Activated CD8-positive, alpha-beta memory T cell treated with anti-CD3 and anti-CD28 coated beads, Interleukin-2, amount 50 U/mL, for 4 hours (primary cell): ENCODE data around the gene TMEM178B.
"Not testable (repeated sequence)": the region's sequence is repeated elsewhere in the genome, so short reads cannot be mapped to it uniquely, and the experiment has no call there.

Experiments
- DNase-seq: peaks from one replicate; pipeline ENCODE4 v3.0.0-alpha.2; 2020

Gene TMEM178B

GRCh38 chr7:141147482-141147881 lies 73.6 kb downstream of the TMEM178B start:
- DNase-seq = no peak

- no peak for DNase-seq
These were observed 76.6 kb downstream of the TMEM178B start for GRCh38 chr7:141150465-141150864.

GRCh38 chr7:141151746-141152145 lies 77.9 kb downstream of the TMEM178B start:
- DNase-seq = no peak

GRCh38 chr7:141153231-141153630 lies 79.4 kb downstream of the TMEM178B start:
- DNase-seq = no peak

GRCh38 chr7:141154131-141154732 lies 80.4 kb downstream of the TMEM178B start:
- DNase-seq = no peak

- no peak for DNase-seq
These were observed 82.5 kb downstream of the TMEM178B start for GRCh38 chr7:141156407-141156806.

GRCh38 chr7:141157138-141157765 lies 83.4 kb downstream of the TMEM178B start:
- DNase-seq = no peak

GRCh38 chr7:141158561-141158960 lies 84.7 kb downstream of the TMEM178B start:
- no peak for DNase-seq

- DNase-seq = no peak
These were observed 86.5 kb downstream of the TMEM178B start for GRCh38 chr7:141160246-141160860.

- DNase-seq = no peak
These were observed 88.0 kb downstream of the TMEM178B start for GRCh38 chr7:141161550-141162535.

- DNase-seq = no peak
These were observed 91.7 kb downstream of the TMEM178B start for GRCh38 chr7:141165521-141165920.

- no peak for DNase-seq
These were observed 93.1 kb downstream of the TMEM178B start for GRCh38 chr7:141166926-141167325.

- no peak for DNase-seq
These were observed 93.6 kb downstream of the TMEM178B start for GRCh38 chr7:141167381-141167964.

- not testable (repeated sequence) for DNase-seq
These were observed 95.3 kb downstream of the TMEM178B start for GRCh38 chr7:141169157-141169556.

- DNase-seq = not testable (repeated sequence)
These were observed 101.9 kb downstream of the TMEM178B start for GRCh38 chr7:141175728-141176127.

GRCh38 chr7:141177120-141177519 lies 103.3 kb downstream of the TMEM178B start:
- not testable (repeated sequence) for DNase-seq

GRCh38 chr7:141178486-141179135 lies 104.7 kb downstream of the TMEM178B start:
- DNase-seq = no peak

- DNase-seq = no peak
These were observed 107.9 kb downstream of the TMEM178B start for GRCh38 chr7:141181812-141182211.

GRCh38 chr7:141184532-141185190 lies 110.8 kb downstream of the TMEM178B start:
- no peak for DNase-seq

- DNase-seq = no peak
These were observed 111.6 kb downstream of the TMEM178B start for GRCh38 chr7:141185369-141185967.

- no peak for DNase-seq
These were observed 115.4 kb downstream of the TMEM178B start for GRCh38 chr7:141189231-141189630.
